ENCODE data around the gene CMTM7. TPM values are rescaled to one million over a fixed set of nuclear protein-coding genes. Genes with fewer than 3 reads are reported as not detected.

Gene CMTM7
- total and polyA plus RNA-seq, 7 experiments from 2014 or later, result 38.6 to 157 (median 53.0) TPM

DNA sequence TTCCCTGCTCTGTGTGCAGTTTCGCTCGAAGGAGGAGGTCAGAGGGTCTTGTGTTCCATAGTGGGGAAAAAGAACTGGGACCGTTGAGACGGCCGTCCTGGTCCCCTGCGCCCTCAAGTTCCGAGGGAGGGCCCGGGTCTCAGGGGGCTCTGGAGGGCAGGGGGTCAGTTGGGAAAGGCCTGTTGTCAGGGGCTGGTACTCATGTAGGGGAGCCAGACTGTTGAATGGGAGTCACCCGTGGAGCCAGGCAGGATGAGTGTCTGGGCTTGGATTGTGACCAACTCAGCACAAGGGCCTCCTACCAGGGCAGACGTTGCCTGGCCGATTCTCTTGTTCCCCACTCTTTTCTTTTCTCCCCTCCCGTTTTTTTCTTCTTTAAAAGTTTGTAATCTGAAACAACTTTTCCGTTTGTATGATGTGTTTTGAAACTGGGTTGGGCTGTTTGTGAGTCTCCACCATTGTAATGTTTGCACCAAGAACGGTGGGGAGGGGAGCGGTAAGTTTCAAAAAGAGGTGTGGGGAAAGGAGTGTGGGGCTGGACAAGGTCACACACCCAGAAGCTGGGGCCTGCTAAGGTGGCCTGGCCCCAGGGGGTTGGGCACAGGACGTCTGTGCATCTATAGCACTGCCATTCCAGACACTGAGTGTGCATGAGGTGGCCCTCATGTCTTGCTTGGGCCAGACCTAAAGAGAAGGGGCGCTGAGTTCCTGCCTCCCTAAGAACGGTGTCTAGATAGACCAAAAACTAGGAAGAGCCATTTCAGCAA is 1.1 kb downstream of the CMTM7 start:
- peaks cover 0 to 4% (median 0%) of the 10 kb centered on the region in 3 experiments for H3K36me3 ChIP-seq (ENCODE audit: control insufficient read depth in 2 of 3, insufficient read depth in 3 of 3, low read length in 3 of 3)
- peaks cover 0 to 3% (median 0%) of the 10 kb centered on the region in 11 donors for H3K9me3 Mint-ChIP-seq
- peak overlapping the region; percentile 81 to 100 (median 98) for H3K27ac Mint-ChIP-seq
- H3K9me3 ChIP-seq (ENCODE audit: control insufficient read depth in 2 of 3, low read length in 3 of 3), result no peaks in the 10 kb centered on the region
- peaks cover 17 to 25% of the 10 kb centered on the region in 2 donors for H3K4me1 ChIP-seq (ENCODE audit: control insufficient read depth in 2 of 2, insufficient read depth in 2 of 2, low read length in 2 of 2)
- H3K4me1 Mint-ChIP-seq, result peaks cover 30 to 70% (median 57%) of the 10 kb centered on the region in 7 donors
- H3K27me3 ChIP-seq (ENCODE audit: control insufficient read depth in 2 of 2, insufficient read depth in 2 of 2, low read length in 2 of 2), result no peaks in the 10 kb centered on the region
- H3K4me3 ChIP-seq (ENCODE audit: low read length), result peak overlapping the region; percentile 81
- CTCF ChIA-PET, result interaction anchor here (2.3 kb wide), 1 partner anchor 75 kb away, joined by 7 read pairs; no protein-coding TSS in a partner anchor
- ATAC-seq (peak; percentile 46), DNase-seq (peak in 5 of 9 donors; percentile 30 to 49 (median 37))
- POLR2A ChIA-PET, result interaction anchor here (1.3 to 3.3 kb wide), 10 partner anchors 8 to 75 kb away, joined by 5 to 33 read pairs (median 9); no protein-coding TSS in a partner anchor
- peaks cover 0 to 29% (median 4%) of the 10 kb centered on the region in 5 donors for H3K36me3 Mint-ChIP-seq
- peak overlapping the region; percentile 83 for H3K27ac ChIP-seq (ENCODE audit: low read depth, low read length)
- H3K4me3 Mint-ChIP-seq, result peak overlapping the region; percentile 84 to 99 (median 98)
- H3K27me3 Mint-ChIP-seq, result no peaks in the 10 kb centered on the region
- intact Hi-C loops (cut with micrococcal nuclease), result loop anchor here (1.0 to 10.0 kb wide), 9 partner anchors 9 to 1052 kb away; partner anchors contain the start of genes CNOT10 (in 2 of the 2), CMTM8 (in 1 of the 2), DYNC1LI1 (in 1 of the 2) and UBP1 (in 1 of the 2)

DNA sequence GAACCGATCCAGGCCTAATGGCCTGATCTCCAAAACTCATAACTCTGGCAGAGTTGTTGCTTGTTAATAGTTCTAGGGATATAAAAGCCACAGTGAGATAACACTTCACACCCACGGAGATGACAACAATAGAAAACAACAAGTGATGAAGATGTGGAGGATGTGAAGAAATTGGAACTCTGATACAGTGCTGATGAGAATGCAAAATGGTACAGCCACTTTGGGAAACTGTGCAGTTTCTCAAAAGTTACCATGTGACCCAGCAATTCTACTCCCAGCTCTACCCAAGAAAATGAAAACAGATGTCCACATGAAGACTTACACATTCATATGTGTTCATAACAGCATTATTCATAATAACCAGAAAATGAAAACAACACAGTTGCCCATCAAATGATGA is 3.8 kb downstream of the CMTM7 start:
- CTCF ChIA-PET, result interaction anchor here (0.8 to 5.3 kb wide), 5 partner anchors 21 to 220 kb away, joined by 3 to 56 read pairs (median 5); no protein-coding TSS in a partner anchor
- H3K4me3 Mint-ChIP-seq, result peak overlapping the region in 1 of 10 donors; percentile 2
- POLR2A ChIA-PET, result interaction anchor here (0.8 to 1.9 kb wide), 11 partner anchors 8 to 70 kb away, joined by 3 to 7 read pairs (median 3); no protein-coding TSS in a partner anchor
- H3K9me3 Mint-ChIP-seq, result peaks cover 0 to 3% (median 0%) of the 10 kb centered on the region in 11 donors
- no peaks in the 10 kb centered on the region for H3K9me3 ChIP-seq (ENCODE audit: control insufficient read depth in 2 of 3, low read length in 3 of 3)
- peaks cover 50 to 83% (median 74%) of the 10 kb centered on the region in 7 donors for H3K4me1 Mint-ChIP-seq
- H3K27me3 ChIP-seq (ENCODE audit: control insufficient read depth in 2 of 2, insufficient read depth in 2 of 2, low read length in 2 of 2), result no peaks in the 10 kb centered on the region
- H3K27ac ChIP-seq (ENCODE audit: low read depth, low read length), result no peak overlapping the region
- intact Hi-C loops (cut with micrococcal nuclease), result loop anchor here in 1 of 2 donors (1.0 to 10.0 kb wide), 3 partner anchors 218 to 1049 kb away; partner anchors contain the start of genes CNOT10 and UBP1
- H3K36me3 Mint-ChIP-seq, result peaks cover 0 to 29% (median 4%) of the 10 kb centered on the region in 5 donors
- H3K27me3 Mint-ChIP-seq, result no peaks in the 10 kb centered on the region
- H3K36me3 ChIP-seq (ENCODE audit: control insufficient read depth in 2 of 3, insufficient read depth in 3 of 3, low read length in 3 of 3), result peaks cover 0 to 4% (median 0%) of the 10 kb centered on the region in 3 experiments
- DNase-seq, result no peak
- no peak overlapping the region for H3K4me3 ChIP-seq (ENCODE audit: low read length)
- ATAC-seq, result no peak
- H3K4me1 ChIP-seq (ENCODE audit: control insufficient read depth in 2 of 2, insufficient read depth in 2 of 2, low read length in 2 of 2), result peaks cover 21 to 26% of the 10 kb centered on the region in 2 donors
- H3K27ac Mint-ChIP-seq, result peak overlapping the region; percentile 63 to 100 (median 93)

GRCh38 chr3:32397941-32398340 is 6.3 kb downstream of the CMTM7 start:
- Mint-ChIP-seq H3K4me1 (peaks cover 48 to 92% (median 79%) of the 10 kb centered on the region in 7 donors), H3K27me3 (no peaks in the 10 kb centered on the region), H3K27ac (peak overlapping the region in 8 of 9 donors; percentile 19 to 100 (median 88)), H3K4me3 (no peak overlapping the region), H3K9me3 (no peaks in the 10 kb centered on the region), H3K36me3 (peaks cover 0 to 26% (median 4%) of the 10 kb centered on the region in 5 donors)
- no peak overlapping the region for H3K4me3 ChIP-seq (ENCODE audit: low read length)
- H3K27ac ChIP-seq (ENCODE audit: low read depth, low read length), result peak overlapping the region; percentile 39
- intact Hi-C loops (cut with micrococcal nuclease), result loop anchor here in 1 of 2 donors (2.0 to 10.0 kb wide), 3 partner anchors 63 to 1047 kb away; partner anchors contain the start of genes CNOT10 and UBP1
- ChIA-PET POLR2A (interaction anchor here (0.7 to 1.8 kb wide), 8 partner anchors 10 to 269 kb away, joined by 3 to 12 read pairs (median 3); no protein-coding TSS in a partner anchor), CTCF (interaction anchor here (1.6 to 5.3 kb wide), 4 partner anchors 24 to 102 kb away, joined by 3 to 56 read pairs (median 14); no protein-coding TSS in a partner anchor)
- DNase-seq (no peak), ATAC-seq (no peak)
- H3K9me3 ChIP-seq (ENCODE audit: control insufficient read depth in 2 of 3, low read length in 3 of 3), result no peaks in the 10 kb centered on the region
- H3K27me3 ChIP-seq (ENCODE audit: control insufficient read depth in 2 of 2, insufficient read depth in 2 of 2, low read length in 2 of 2), result no peaks in the 10 kb centered on the region
- H3K4me1 ChIP-seq (ENCODE audit: control insufficient read depth in 2 of 2, insufficient read depth in 2 of 2, low read length in 2 of 2), result peaks cover 27 to 31% of the 10 kb centered on the region in 2 donors
- H3K36me3 ChIP-seq (ENCODE audit: control insufficient read depth in 2 of 3, insufficient read depth in 3 of 3, low read length in 3 of 3), result no peaks in the 10 kb centered on the region

- no peaks in the 10 kb centered on the region for H3K9me3 ChIP-seq (ENCODE audit: control insufficient read depth in 2 of 3, low read length in 3 of 3)
- peaks cover 44 to 92% (median 79%) of the 10 kb centered on the region in 7 donors for H3K4me1 Mint-ChIP-seq
- H3K4me1 ChIP-seq (ENCODE audit: control insufficient read depth in 2 of 2, insufficient read depth in 2 of 2, low read length in 2 of 2), result peaks cover 29 to 31% of the 10 kb centered on the region in 2 donors
- intact Hi-C loops (cut with micrococcal nuclease), result loop anchor here in 1 of 2 donors (2.0 to 10.0 kb wide), 3 partner anchors 64 to 1046 kb away; partner anchors contain the start of genes CNOT10 and UBP1
- H3K27ac Mint-ChIP-seq, result peak overlapping the region; percentile 66 to 100 (median 85)
- CTCF ChIA-PET, result interaction anchor here (1.6 to 5.3 kb wide), 3 partner anchors 25 to 103 kb away, joined by 3 to 56 read pairs (median 23); no protein-coding TSS in a partner anchor
- DNase-seq (no peak), ATAC-seq (peak; percentile 32)
- H3K4me3 Mint-ChIP-seq, result peak overlapping the region in 4 of 10 donors; percentile 4 to 55 (median 32)
- no peaks in the 10 kb centered on the region for H3K36me3 ChIP-seq (ENCODE audit: control insufficient read depth in 2 of 3, insufficient read depth in 3 of 3, low read length in 3 of 3)
- H3K27me3 Mint-ChIP-seq, result no peaks in the 10 kb centered on the region
- H3K27ac ChIP-seq (ENCODE audit: low read depth, low read length), result peak overlapping the region; percentile 39
- peaks cover 0 to 23% (median 4%) of the 10 kb centered on the region in 5 donors for H3K36me3 Mint-ChIP-seq
- H3K9me3 Mint-ChIP-seq, result no peaks in the 10 kb centered on the region
- POLR2A ChIA-PET, result interaction anchor here (0.8 to 1.8 kb wide), 4 partner anchors 16 to 57 kb away, joined by 3 to 7 read pairs (median 3); no protein-coding TSS in a partner anchor
- no peak overlapping the region for H3K4me3 ChIP-seq (ENCODE audit: low read length)
- no peaks in the 10 kb centered on the region for H3K27me3 ChIP-seq (ENCODE audit: control insufficient read depth in 2 of 2, insufficient read depth in 2 of 2, low read length in 2 of 2)
Observed at GRCh38 chr3:32398531-32398930, 6.9 kb downstream of the CMTM7 start.

DNA sequence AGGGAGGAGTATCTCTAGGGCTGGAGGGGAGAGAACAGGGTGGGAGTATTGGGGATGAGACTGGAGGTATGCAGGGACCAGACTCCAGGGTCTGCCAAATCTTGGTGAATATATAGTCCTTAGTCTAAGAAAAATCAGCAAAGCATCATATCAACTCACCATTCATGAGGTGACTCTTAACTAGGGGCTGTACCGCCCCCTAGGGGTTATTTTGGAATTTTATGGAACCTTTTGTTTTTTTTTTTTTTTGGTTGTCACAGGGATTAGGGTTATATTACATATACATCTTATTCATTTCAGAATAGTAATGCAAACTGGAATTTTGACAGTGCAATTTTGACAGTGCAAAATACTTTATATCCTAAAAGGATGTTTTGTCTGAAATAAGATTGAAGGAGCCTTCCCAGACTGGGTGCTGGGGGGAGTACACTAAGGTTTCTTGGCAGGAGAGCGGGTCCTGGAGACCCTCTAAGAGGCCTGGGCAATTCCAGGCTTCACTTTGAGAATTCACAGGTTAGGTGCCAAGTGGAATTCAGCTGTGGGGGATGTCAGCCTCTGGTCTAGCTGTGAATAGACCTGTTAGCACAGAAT is 7.5 kb downstream of the CMTM7 start:
- peaks cover 45 to 91% (median 77%) of the 10 kb centered on the region in 7 donors for H3K4me1 Mint-ChIP-seq
- no peaks in the 10 kb centered on the region for H3K27me3 Mint-ChIP-seq
- peak in 7 of 9 donors; percentile 61 to 76 (median 72) for DNase-seq
- H3K9me3 Mint-ChIP-seq, result no peaks in the 10 kb centered on the region
- ChIA-PET CTCF (interaction anchor here (0.8 to 5.3 kb wide), 7 partner anchors 23 to 223 kb away, joined by 3 to 56 read pairs (median 5); no protein-coding TSS in a partner anchor), POLR2A (interaction anchor here (0.6 to 8.6 kb wide), 7 partner anchors 15 to 69 kb away, joined by 3 to 88 read pairs (median 11); no protein-coding TSS in a partner anchor)
- peak; percentile 74 for ATAC-seq
- Histone ChIP-seq H3K36me3 (ENCODE audit: control insufficient read depth in 2 of 3, insufficient read depth in 3 of 3, low read length in 3 of 3) (no peaks in the 10 kb centered on the region), H3K9me3 (ENCODE audit: control insufficient read depth in 2 of 3, low read length in 3 of 3) (no peaks in the 10 kb centered on the region), H3K27me3 (ENCODE audit: control insufficient read depth in 2 of 2, insufficient read depth in 2 of 2, low read length in 2 of 2) (no peaks in the 10 kb centered on the region), H3K27ac (ENCODE audit: low read depth, low read length) (peak overlapping the region; percentile 57), H3K4me3 (ENCODE audit: low read length) (no peak overlapping the region), H3K4me1 (ENCODE audit: control insufficient read depth in 2 of 2, insufficient read depth in 2 of 2, low read length in 2 of 2) (peaks cover 29 to 30% of the 10 kb centered on the region in 2 donors)
- intact Hi-C loops (cut with micrococcal nuclease), result loop anchor here (1.0 to 10.0 kb wide), 7 partner anchors 24 to 1046 kb away; partner anchors contain the start of genes CNOT10 (in 1 of the 2) and UBP1 (in 1 of the 2)
- H3K27ac Mint-ChIP-seq, result peak overlapping the region; percentile 66 to 100 (median 85)
- H3K36me3 Mint-ChIP-seq, result peaks cover 0 to 25% (median 7%) of the 10 kb centered on the region in 5 donors
- peak overlapping the region in 6 of 10 donors; percentile 4 to 55 (median 20) for H3K4me3 Mint-ChIP-seq

All from naive thymus-derived CD4-positive, alpha-beta T cell (primary cell).